ENCODE data around the gene GIPC2.
"Not testable (repeated sequence)": the region's sequence is repeated elsewhere in the genome, so short reads cannot be mapped to it uniquely, and the experiment has no call there.

The GIPC2 gene

GRCh38 chr1:78114034-78114956 is 68.5 kb downstream of the GIPC2 start:
- Histone ChIP-seq H3K36me3 (ENCODE audit: low read depth) (no peaks in the 10 kb centered on the region), H3K4me1 (ENCODE audit: insufficient read depth, poor library complexity, severe bottlenecking) (peaks cover 6% of the 10 kb centered on the region), H3K27ac (ENCODE audit: poor library complexity, severe bottlenecking) (peak overlapping the region; percentile 21), H3K4me3 (ENCODE audit: severe bottlenecking) (no peak overlapping the region), H3K9me3 (ENCODE audit: severe bottlenecking) (no peaks in the 10 kb centered on the region), H3K27me3 (ENCODE audit: insufficient read depth, poor library complexity, severe bottlenecking) (no peaks in the 10 kb centered on the region)
- ATAC-seq (ENCODE audit: low read depth): peak; percentile 84
- peak; percentile 96 for TF ChIP-seq CTCF (IDR thresholded peaks at IDR 0.05; ENCODE audit: poor library complexity, severe bottlenecking)
- no peak for DNase-seq (ENCODE audit: low spot score)

GRCh38 chr1:78120485-78120884 is 74.7 kb downstream of the GIPC2 start:
- not testable (repeated sequence) for H3K4me3 ChIP-seq (ENCODE audit: severe bottlenecking); H3K36me3 ChIP-seq (ENCODE audit: low read depth); H3K4me1 ChIP-seq (ENCODE audit: insufficient read depth, poor library complexity, severe bottlenecking); H3K27me3 ChIP-seq (ENCODE audit: insufficient read depth, poor library complexity, severe bottlenecking); DNase-seq (ENCODE audit: low spot score); ATAC-seq (ENCODE audit: low read depth); H3K27ac ChIP-seq (ENCODE audit: poor library complexity, severe bottlenecking); H3K9me3 ChIP-seq (ENCODE audit: severe bottlenecking)

DNA sequence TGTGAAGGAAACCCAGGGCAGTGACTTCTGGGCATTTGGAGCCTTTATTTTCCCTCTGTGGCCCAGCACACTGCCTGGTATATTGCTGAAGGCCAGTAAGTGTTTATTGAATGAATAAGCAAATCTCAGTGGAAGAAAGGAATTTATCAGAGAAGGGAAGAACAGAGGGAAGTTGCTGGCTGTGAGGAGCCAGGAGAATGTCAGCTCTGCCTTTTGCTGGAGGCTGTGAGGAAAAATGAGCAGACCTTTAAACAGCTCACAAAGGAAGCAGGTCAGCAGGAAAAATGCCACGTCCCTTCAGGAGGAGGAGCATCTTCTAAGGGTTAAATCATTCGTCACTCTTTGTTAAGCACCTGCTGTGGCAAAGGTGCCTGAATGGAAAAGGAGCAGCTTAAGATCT is 75.9 kb downstream of the GIPC2 start:
- ATAC-seq (ENCODE audit: low read depth) (no peak), DNase-seq (ENCODE audit: low spot score) (no peak)
- H3K36me3 ChIP-seq (ENCODE audit: low read depth): no peaks in the 10 kb centered on the region
- no peaks in the 10 kb centered on the region for H3K27me3 ChIP-seq (ENCODE audit: insufficient read depth, poor library complexity, severe bottlenecking)
- H3K9me3 ChIP-seq (ENCODE audit: severe bottlenecking): no peaks in the 10 kb centered on the region
- no peak overlapping the region for H3K27ac ChIP-seq (ENCODE audit: poor library complexity, severe bottlenecking)
- H3K4me1 ChIP-seq (ENCODE audit: insufficient read depth, poor library complexity, severe bottlenecking): no peaks in the 10 kb centered on the region
- TF ChIP-seq CTCF (IDR thresholded peaks at IDR 0.05; ENCODE audit: poor library complexity, severe bottlenecking): no peak
- no peak overlapping the region for H3K4me3 ChIP-seq (ENCODE audit: severe bottlenecking)

DNA sequence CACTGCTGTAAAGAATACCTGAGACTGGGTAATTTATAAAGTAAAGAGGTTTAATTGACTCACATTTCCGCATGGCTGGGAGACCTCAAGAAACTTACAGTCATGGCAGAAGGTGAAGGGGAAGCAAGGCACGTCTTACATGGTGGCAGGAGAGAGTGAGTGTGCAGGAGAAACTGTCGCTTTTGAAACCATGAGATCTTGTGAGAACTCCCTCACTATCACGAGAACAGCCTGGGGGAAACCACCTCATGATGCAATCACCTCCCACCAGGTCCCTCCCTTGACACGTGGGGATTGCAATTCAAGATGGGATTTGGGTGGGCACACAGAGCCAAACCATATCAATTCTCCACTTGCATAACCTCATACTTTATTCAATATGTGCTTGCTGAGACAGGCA is 76.6 kb downstream of the GIPC2 start:
- no peak overlapping the region for H3K27ac ChIP-seq (ENCODE audit: poor library complexity, severe bottlenecking)

DNA sequence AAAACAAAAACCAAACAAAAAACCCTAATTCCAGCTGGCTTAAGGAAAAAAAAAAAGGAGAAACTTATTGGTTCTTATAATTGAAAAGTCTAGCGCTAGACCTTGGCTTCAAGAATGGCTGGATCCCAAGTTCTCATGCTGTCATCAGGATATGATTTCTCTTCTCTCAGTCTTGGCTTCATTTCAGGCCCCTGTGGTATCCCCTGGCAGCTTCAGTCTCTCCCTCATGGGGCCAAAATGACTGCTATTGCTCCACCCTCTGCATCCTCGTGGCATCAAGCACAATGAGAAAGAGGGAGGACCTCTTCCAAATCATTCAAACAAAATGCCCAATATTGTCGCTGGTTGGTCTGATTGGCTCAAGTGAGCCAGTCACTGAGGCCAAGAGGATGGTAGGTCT is 80.7 kb downstream of the GIPC2 start:
- H3K27ac ChIP-seq (ENCODE audit: poor library complexity, severe bottlenecking): no peak overlapping the region
- no peak for TF ChIP-seq CTCF (IDR thresholded peaks at IDR 0.05; ENCODE audit: poor library complexity, severe bottlenecking)
- H3K4me3 ChIP-seq (ENCODE audit: severe bottlenecking): no peak overlapping the region
- ATAC-seq (ENCODE audit: low read depth) (no peak), DNase-seq (ENCODE audit: low spot score) (no peak)
- H3K27me3 ChIP-seq (ENCODE audit: insufficient read depth, poor library complexity, severe bottlenecking): no peaks in the 10 kb centered on the region
- no peaks in the 10 kb centered on the region for H3K9me3 ChIP-seq (ENCODE audit: severe bottlenecking)
- H3K4me1 ChIP-seq (ENCODE audit: insufficient read depth, poor library complexity, severe bottlenecking): no peaks in the 10 kb centered on the region
- no peaks in the 10 kb centered on the region for H3K36me3 ChIP-seq (ENCODE audit: low read depth)

More for the DNA sequence above, 76.6 kb downstream of the GIPC2 start:
- Histone ChIP-seq H3K27me3 (ENCODE audit: insufficient read depth, poor library complexity, severe bottlenecking) (no peaks in the 10 kb centered on the region), H3K36me3 (ENCODE audit: low read depth) (no peaks in the 10 kb centered on the region), H3K4me3 (ENCODE audit: severe bottlenecking) (no peak overlapping the region), H3K9me3 (ENCODE audit: severe bottlenecking) (no peaks in the 10 kb centered on the region), H3K4me1 (ENCODE audit: insufficient read depth, poor library complexity, severe bottlenecking) (no peaks in the 10 kb centered on the region)
- DNase-seq (ENCODE audit: low spot score) (no peak), ATAC-seq (ENCODE audit: low read depth) (no peak)
- no peak for TF ChIP-seq CTCF (IDR thresholded peaks at IDR 0.05; ENCODE audit: poor library complexity, severe bottlenecking)

Data from RWPE2 (cell line).